Panc1 (cell line): ENCODE measurements around the gene ARMC12.

Source experiments
- CTCF ChIP-seq: fragments of 450-650 bp; IDR thresholded peaks from 2 replicates; pipeline ENCODE4 v1.5.1; 2017; ENCODE audit warnings: mild to moderate bottlenecking
- TCF7L2 ChIP-seq: IDR thresholded peaks from 2 replicates; pipeline ENCODE4 v1.6.1; 2011; ENCODE audit warnings: mild to moderate bottlenecking, low read depth, low read length, inconsistent platforms

- TF ChIP-seq CTCF (no peak), TCF7L2 (no peak)
Observed at GRCh38 chr6:35687658-35688604, 48.9 kb upstream of the ARMC12 start.
